Retinal pigment epithelial cell (primary cell): Measurements from ENCODE around the gene NOX5.

Source experiments
- DNase-seq: peaks from one replicate; pipeline ENCODE4 v3.0.0-alpha.2; 2010; ENCODE audit warnings: low read depth
- H3K4me3 ChIP-seq: 2 replicates; pipeline ENCODE4 v1.5.1; 2011; ENCODE audit warnings: mild to moderate bottlenecking, low read length, control low read depth, moderate library complexity
- TF ChIP-seq, protein P1 (sequence below): conservative IDR thresholded peaks from 2 replicates; pipeline ENCODE4 v1.5.1; 2011; ENCODE audit warnings: low read depth, low read length, control low read depth, inconsistent platforms

The NOX5 gene

DNA sequence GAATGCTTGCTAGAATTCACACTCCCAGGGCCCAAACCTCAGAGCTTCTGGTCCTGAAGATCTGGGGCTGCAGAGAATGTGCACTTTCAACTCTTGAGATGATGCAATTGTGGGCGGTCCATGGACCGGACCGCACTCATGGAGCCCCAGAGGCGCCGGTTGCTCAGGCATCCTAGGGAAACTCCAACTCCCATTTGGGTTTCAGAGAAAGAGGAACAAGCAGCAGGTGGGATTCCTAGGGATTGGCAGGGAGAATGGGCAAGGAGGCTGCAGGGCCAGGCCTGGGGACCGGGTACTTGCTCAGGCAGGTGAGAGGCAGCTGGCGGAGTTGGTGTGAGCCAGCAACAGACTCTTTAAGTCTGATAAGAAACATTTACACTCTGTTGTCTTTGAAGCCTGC, 3.5 kb downstream of the NOX5 start:
- no peak for DNase-seq
- TF ChIP-seq, protein P1, sequence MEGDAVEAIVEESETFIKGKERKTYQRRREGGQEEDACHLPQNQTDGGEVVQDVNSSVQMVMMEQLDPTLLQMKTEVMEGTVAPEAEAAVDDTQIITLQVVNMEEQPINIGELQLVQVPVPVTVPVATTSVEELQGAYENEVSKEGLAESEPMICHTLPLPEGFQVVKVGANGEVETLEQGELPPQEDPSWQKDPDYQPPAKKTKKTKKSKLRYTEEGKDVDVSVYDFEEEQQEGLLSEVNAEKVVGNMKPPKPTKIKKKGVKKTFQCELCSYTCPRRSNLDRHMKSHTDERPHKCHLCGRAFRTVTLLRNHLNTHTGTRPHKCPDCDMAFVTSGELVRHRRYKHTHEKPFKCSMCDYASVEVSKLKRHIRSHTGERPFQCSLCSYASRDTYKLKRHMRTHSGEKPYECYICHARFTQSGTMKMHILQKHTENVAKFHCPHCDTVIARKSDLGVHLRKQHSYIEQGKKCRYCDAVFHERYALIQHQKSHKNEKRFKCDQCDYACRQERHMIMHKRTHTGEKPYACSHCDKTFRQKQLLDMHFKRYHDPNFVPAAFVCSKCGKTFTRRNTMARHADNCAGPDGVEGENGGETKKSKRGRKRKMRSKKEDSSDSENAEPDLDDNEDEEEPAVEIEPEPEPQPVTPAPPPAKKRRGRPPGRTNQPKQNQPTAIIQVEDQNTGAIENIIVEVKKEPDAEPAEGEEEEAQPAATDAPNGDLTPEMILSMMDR = no peak
- no peak overlapping the region for H3K4me3 ChIP-seq

DNA sequence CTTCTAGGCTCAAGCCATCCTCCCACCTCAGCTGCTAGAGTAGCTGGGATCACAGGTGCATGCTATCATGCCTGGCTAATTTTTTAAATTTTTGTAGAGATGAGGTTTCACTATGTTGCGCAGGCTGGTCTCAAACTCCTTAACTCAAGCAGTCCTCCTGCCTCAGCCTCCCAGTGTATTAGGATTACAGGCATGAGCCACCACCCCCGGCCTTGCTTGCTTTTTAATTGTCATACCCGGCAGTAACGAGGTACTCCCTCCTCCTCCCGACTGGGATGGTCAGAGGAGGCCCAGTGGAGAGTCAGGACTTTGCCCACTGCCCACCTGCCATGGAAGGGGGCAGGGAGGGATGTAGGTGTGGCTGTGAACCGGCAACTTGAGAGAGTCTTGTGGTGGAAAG, 4.5 kb downstream of the NOX5 start:
- TF ChIP-seq, protein P1 = no peak
- H3K4me3 ChIP-seq = no peak overlapping the region
- DNase-seq = no peak

DNA sequence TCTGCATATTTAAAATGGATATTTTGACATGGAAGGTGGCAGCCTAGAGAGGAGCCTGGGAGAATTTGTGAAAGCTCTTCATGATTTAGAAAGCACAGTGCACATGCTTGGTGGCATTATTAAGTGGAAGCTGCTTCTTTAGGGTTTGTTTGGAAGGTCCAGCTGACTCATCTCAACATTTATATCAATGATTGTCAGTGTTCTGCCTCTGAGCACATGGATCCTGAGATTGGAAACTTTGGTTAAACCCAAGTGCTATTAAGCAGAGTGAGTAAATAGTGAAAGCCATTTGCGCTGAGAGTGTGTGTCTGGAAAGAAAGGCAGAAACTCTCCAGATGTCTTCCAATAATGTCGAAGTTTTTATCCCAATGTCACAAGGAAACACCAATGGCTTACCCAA, 7.4 kb downstream of the NOX5 start:
- TF ChIP-seq, protein P1 = no peak
- DNase-seq = no peak
- no peak overlapping the region for H3K4me3 ChIP-seq

DNA sequence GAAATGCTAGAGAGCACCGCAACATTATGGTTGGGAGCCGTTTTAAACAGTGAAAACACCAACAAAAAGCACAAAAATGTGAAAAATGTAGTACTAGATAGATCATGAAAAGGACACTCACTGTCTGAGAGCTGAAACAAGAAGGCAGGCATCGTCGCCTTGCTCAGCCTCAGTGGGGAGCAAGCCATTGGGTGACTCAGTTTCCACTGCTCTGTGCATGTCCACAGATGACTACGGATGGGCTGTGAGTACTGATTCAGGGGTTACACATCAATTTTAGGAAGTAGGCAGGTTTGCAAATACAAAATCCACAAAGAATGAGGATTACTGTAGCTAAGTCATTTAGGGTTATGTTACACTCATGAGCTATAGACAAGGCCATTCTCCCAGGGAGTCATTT, 10.8 kb downstream of the NOX5 start:
- DNase-seq = no peak
- no peak overlapping the region for H3K4me3 ChIP-seq
- TF ChIP-seq, protein P1 = no peak

DNA sequence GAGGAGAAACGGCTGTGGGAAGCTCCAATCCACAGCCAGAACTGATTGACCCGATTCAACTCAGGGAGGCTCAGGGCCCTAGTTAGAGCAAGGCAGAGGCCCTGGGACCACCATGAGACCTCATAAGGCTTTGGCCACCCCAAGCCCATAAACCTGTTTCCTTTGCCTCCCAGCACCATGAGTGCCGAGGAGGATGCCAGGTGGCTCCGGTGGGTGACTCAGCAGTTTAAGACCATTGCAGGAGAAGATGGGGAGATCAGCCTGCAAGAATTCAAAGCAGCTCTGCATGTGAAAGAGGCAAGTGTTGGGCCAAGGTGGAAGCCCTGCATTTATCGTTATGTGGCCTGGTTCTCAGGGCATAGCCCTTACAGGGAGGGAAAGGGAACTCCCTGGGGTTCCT, 11.9 kb downstream of the NOX5 start:
- no peak overlapping the region for H3K4me3 ChIP-seq
- no peak for DNase-seq
- TF ChIP-seq, protein P1 = no peak

DNA sequence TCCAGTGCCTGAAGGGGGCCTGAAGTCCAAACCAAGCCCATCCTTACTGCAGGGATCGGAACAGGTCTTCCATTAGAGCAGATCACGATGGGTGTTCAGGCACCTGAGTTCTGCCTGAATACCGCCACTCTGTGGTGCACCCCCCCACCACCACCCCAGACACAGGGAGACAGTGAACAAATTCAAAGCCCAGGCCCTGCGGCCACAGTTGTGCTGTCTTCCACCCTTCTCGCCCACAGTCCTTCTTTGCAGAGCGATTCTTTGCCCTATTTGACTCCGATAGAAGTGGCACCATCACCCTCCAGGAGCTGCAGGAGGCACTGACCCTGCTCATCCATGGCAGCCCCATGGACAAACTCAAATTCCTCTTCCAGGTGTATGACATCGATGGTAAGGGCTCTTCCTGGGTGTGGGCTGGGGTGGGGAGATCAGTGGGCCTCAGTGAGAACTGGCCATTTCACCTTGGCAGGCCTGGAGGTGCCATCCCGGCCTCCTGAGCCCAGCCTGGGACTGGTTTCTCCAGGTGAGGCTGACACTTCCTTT, 13.6 kb downstream of the NOX5 start:
- TF ChIP-seq, protein P1 = no peak
- DNase-seq = no peak

More for the DNA sequence above, 13.6 kb downstream of the NOX5 start:
- no peak overlapping the region for H3K4me3 ChIP-seq
